Peyer's patch (tissue), 4 donors: ENCODE data around the gene GLDN.

Experiments used
- POLR2A ChIP-seq, 2 donors: fragments of 450-650 bp; IDR thresholded peaks; one replicate each; pipeline ENCODE4 v1.5.1; 2017; ENCODE audit warnings: antibody characterized with exemption in 2 of 2, mild to moderate bottlenecking in 2 of 2, moderate library complexity in 2 of 2
- TF ChIP-seq, protein P1 (sequence below), 6 experiments: fragments of 450-650 bp in 4 of 6; fragments of 200-600 bp in 2 of 6; sonication (generic) in 1 of 6; IDR thresholded peaks; one replicate each; pipeline ENCODE4 v1.5.1; 2017 to 2019; ENCODE audit warnings: antibody characterized with exemption in 6 of 6, mild to moderate bottlenecking in 3 of 6, moderate library complexity in 1 of 6

DNA sequence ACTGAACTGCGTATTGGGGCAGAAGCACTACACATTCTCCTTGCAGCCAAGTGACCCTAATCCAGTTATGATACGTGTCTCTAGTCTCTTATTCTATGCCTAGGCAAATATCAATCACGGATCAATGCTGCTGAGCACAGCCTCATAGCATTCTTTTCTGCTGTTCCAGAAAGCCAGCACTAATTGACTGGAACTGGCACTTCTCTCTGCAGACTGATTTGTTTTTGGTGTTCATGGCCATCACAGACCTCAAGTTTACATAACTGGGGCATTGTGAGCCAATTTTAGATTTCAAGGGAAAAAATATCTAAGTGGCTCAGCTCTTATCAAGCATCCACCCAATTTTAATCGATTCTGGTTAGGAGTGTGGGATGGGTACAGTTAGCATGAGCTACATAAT lies 37.9 kb downstream of the GLDN start:
- TF ChIP-seq POLR2A (IDR thresholded peaks at IDR 0.05), result no peak
- TF ChIP-seq, protein P1, sequence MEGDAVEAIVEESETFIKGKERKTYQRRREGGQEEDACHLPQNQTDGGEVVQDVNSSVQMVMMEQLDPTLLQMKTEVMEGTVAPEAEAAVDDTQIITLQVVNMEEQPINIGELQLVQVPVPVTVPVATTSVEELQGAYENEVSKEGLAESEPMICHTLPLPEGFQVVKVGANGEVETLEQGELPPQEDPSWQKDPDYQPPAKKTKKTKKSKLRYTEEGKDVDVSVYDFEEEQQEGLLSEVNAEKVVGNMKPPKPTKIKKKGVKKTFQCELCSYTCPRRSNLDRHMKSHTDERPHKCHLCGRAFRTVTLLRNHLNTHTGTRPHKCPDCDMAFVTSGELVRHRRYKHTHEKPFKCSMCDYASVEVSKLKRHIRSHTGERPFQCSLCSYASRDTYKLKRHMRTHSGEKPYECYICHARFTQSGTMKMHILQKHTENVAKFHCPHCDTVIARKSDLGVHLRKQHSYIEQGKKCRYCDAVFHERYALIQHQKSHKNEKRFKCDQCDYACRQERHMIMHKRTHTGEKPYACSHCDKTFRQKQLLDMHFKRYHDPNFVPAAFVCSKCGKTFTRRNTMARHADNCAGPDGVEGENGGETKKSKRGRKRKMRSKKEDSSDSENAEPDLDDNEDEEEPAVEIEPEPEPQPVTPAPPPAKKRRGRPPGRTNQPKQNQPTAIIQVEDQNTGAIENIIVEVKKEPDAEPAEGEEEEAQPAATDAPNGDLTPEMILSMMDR (IDR thresholded peaks at IDR 0.05), result no peak
